Vagina (tissue), 2 donors: Measurements from ENCODE around the gene TRPM2. TPM values are rescaled to one million over a fixed set of nuclear protein-coding genes. Genes with fewer than 3 reads are reported as not detected.

Experiments
- DNase-seq, 2 donors: peaks; one replicate each; pipeline ENCODE4 v3.0.0-alpha.2; 2017; ENCODE audit errors: extremely low spot score in 2 of 2
- H3K27ac ChIP-seq: fragments of 200-600 bp; sonication (generic); one replicate; pipeline ENCODE4 v1.5.1; 2019
- H3K27me3 ChIP-seq: fragments of 200-600 bp; sonication (generic); one replicate; pipeline ENCODE4 v1.5.1; 2019
- H3K36me3 ChIP-seq, 2 donors: fragments of 200-600 bp; sonication (generic); one replicate each; pipeline ENCODE4 v1.5.1; 2017 to 2019
- H3K4me1 ChIP-seq: fragments of 200-600 bp; sonication (generic); one replicate; pipeline ENCODE4 v1.5.1; 2019
- H3K4me3 ChIP-seq, 2 donors: fragments of 200-600 bp; sonication (generic); 1 replicate in 1 of 2; 2 replicates in 1 of 2; pipeline ENCODE4 v1.5.1; 2016 to 2019
- H3K9me3 ChIP-seq: fragments of 200-600 bp; sonication (generic); one replicate; pipeline ENCODE4 v1.5.1; 2019
- CTCF ChIP-seq, 3 experiments: fragments of 450-650 bp in 2 of 3; fragments of 200-600 bp in 1 of 3; sonication (generic) in 1 of 3; IDR thresholded peaks; one replicate each; pipeline ENCODE4 v1.5.1; 2017 to 2019; ENCODE audit warnings: antibody characterized with exemption in 3 of 3, mild to moderate bottlenecking in 2 of 3, moderate library complexity in 2 of 3
- POLR2A ChIP-seq, 2 donors: fragments of 450-650 bp; IDR thresholded peaks; one replicate each; pipeline ENCODE4 v1.6.1; 2017; ENCODE audit warnings: antibody characterized with exemption in 2 of 2, mild to moderate bottlenecking in 2 of 2, moderate library complexity in 2 of 2
- POLR2AphosphoS5 ChIP-seq, 2 donors: sonication (generic); formaldehyde crosslinking; IDR thresholded peaks; one replicate each; pipeline ENCODE4 v1.9.0; 2017; ENCODE audit warnings: antibody characterized with exemption in 2 of 2, mild to moderate bottlenecking in 2 of 2, low read depth in 1 of 2; ENCODE audit not compliant: insufficient read depth in 1 of 2
- intact Hi-C: fragments of 100-400 bp; cut with DNase I; formaldehyde crosslinking; loops from one replicate; pipeline ENCODE4 v1.15.1; 2023
- total RNA-seq: library from RNA; depleted of rRNA; stranded (reverse); fragments of >200 nt; gene quantifications from one replicate; pipeline ENCODE4 v1.2.3, GENCODE V29; 2016

Gene TRPM2
- total RNA-seq, 1 donor from 2014 or later: 2.2 TPM

GRCh38 chr21:44423312-44423821 is 69.9 kb downstream of the TRPM2 start:
- H3K27ac ChIP-seq: no peak overlapping the region
- H3K9me3 ChIP-seq: no peaks in the 10 kb centered on the region
- intact Hi-C loops: no loop called here
- no peaks in the 10 kb centered on the region for H3K36me3 ChIP-seq
- no peaks in the 10 kb centered on the region for H3K27me3 ChIP-seq
- no peak for TF ChIP-seq CTCF (IDR thresholded peaks at IDR 0.05)
- TF ChIP-seq POLR2AphosphoS5 (IDR thresholded peaks at IDR 0.05; ENCODE audit: insufficient read depth in 1 of 2, low read depth in 1 of 2): no peak
- no peak for TF ChIP-seq POLR2A (IDR thresholded peaks at IDR 0.05)
- DNase-seq: no peak
- H3K4me3 ChIP-seq: no peak overlapping the region
- H3K4me1 ChIP-seq: no peaks in the 10 kb centered on the region

- no peak for DNase-seq
- intact Hi-C loops: no loop called here
- Histone ChIP-seq H3K4me1 (no peaks in the 10 kb centered on the region), H3K27me3 (no peaks in the 10 kb centered on the region), H3K9me3 (no peaks in the 10 kb centered on the region), H3K36me3 (no peaks in the 10 kb centered on the region), H3K4me3 (no peak overlapping the region), H3K27ac (no peak overlapping the region)
- TF ChIP-seq CTCF (IDR thresholded peaks at IDR 0.05) (no peak), POLR2A (IDR thresholded peaks at IDR 0.05) (no peak), POLR2AphosphoS5 (IDR thresholded peaks at IDR 0.05; ENCODE audit: insufficient read depth in 1 of 2, low read depth in 1 of 2) (no peak)
Measured at GRCh38 chr21:44423941-44424607, 70.7 kb downstream of the TRPM2 start.

- Histone ChIP-seq H3K4me1 (no peaks in the 10 kb centered on the region), H3K27ac (no peak overlapping the region), H3K9me3 (peaks cover 2% of the 10 kb centered on the region), H3K4me3 (no peak overlapping the region), H3K36me3 (no peaks in the 10 kb centered on the region), H3K27me3 (no peaks in the 10 kb centered on the region)
- TF ChIP-seq CTCF (IDR thresholded peaks at IDR 0.05) (no peak), POLR2AphosphoS5 (IDR thresholded peaks at IDR 0.05; ENCODE audit: insufficient read depth in 1 of 2, low read depth in 1 of 2) (no peak), POLR2A (IDR thresholded peaks at IDR 0.05) (no peak)
- intact Hi-C loops: no loop called here
- DNase-seq: no peak
Measured at GRCh38 chr21:44424608-44425306, 71.3 kb downstream of the TRPM2 start.

- H3K27ac ChIP-seq: no peak overlapping the region
- H3K4me3 ChIP-seq: no peak overlapping the region
- H3K4me1 ChIP-seq: no peaks in the 10 kb centered on the region
- TF ChIP-seq POLR2AphosphoS5 (IDR thresholded peaks at IDR 0.05; ENCODE audit: insufficient read depth in 1 of 2, low read depth in 1 of 2) (no peak), POLR2A (IDR thresholded peaks at IDR 0.05) (no peak), CTCF (IDR thresholded peaks at IDR 0.05) (no peak)
- intact Hi-C loops: no loop called here
- H3K9me3 ChIP-seq: peaks cover 5% of the 10 kb centered on the region
- H3K36me3 ChIP-seq: no peaks in the 10 kb centered on the region
- no peak for DNase-seq
- H3K27me3 ChIP-seq: no peaks in the 10 kb centered on the region
Measured at GRCh38 chr21:44425307-44425894, 72.0 kb downstream of the TRPM2 start.
